HG02571 (cell line): ENCODE measurements around the gene ARL15.
"Not testable (repeated sequence)": the region's sequence is repeated elsewhere in the genome, so short reads cannot be mapped to it uniquely, and the experiment has no call there.

ENCODE experiments used
- ATAC-seq: cut with Tn5 transposase; IDR thresholded peaks from one replicate; pipeline ENCODE4 v1.9.1; 2021; ENCODE audit warnings: mild to moderate bottlenecking, moderate library complexity; ENCODE audit not compliant: unreplicated experiment

Gene ARL15

DNA sequence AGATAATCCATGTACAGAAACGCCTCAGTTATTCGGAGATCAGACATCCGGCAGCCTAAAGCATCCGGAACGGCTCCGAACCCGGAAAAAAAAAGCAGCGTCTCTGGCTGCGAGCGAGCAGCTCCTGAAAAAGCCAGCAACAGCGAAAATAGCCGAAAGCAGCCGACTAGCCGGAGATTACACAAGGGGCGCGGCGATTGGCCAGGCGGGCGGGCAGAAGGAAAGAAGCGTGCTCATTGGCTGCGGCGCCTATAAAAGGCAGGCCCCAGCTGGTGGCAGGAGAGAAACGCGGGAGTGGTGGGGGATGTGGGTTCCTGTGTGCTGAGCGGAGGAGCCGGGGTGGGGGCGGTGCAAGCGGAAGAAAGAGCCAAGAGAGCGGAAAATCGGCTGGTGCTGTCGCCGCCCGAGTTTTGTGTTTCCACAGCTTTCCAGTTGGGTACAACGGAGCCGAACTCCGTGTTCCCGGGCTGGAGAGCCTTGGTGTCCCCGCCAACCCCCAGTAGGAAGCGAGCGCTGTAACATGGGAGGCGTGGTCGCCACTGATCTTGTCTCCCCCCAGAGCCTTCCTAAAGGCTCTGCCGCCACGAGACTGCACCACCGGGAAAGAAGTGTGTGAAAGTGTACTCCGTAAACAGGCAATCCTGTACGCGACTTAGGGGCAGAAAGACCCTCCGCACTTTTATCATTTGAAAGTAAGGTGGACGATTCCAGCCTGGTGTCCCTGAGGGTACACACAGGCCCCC is at the start of gene ARL15:
TSS of gene ARL15 (minus strand) at position 141 of the 743 bp plus-strand sequence.
- ATAC-seq: peak; percentile 98

DNA sequence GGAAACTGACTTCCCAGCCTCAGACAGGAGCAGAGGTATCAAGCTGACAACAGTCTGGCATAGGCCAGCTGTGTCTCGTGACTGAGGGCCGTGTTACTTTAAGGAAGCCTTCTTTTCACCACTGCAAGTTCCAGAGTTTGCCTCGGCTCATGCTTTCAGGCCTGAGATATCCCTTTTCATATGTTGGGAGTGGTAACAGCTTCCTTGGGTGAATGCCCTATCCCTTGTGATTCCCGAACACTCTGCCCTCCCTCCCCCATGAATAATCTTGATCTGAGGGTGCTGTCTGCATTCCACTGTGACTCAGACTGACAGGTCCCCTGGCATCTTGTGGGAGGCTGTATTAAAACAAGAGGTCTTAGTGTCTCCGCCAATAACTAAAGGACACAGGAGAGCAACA is 49.7 kb upstream of the ARL15 start:
- ATAC-seq: no peak

DNA sequence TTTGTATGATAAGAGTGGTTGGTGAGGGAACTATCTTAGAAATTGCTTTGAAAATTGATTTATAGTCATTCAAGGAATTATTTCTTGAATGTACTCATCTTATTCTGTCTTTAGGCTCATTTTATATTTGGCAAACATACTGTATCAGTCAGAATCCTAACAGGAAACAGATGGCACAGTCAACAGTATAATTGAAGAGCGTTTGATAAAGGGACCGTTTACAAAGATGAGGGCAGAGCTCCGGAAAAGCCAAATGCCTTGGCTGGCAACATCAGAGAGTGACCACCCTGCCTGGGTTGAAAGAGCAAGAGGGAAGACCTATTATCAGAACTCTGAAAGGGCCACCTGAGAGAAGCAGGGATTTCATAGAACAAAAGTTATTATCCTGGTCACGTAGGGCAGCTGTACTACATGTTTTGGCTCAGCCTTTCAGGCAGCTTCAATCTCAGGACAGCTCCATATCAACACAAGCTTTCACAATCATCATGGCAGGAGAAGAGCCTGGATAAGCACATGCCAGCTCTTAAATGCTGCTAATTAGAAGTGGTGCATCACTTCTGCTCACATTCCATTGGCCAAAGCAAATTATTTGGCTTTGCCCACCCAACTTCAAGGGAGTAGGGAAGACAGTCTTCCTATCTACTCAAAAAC is 47.2 kb upstream of the ARL15 start:
- no peak for ATAC-seq

DNA sequence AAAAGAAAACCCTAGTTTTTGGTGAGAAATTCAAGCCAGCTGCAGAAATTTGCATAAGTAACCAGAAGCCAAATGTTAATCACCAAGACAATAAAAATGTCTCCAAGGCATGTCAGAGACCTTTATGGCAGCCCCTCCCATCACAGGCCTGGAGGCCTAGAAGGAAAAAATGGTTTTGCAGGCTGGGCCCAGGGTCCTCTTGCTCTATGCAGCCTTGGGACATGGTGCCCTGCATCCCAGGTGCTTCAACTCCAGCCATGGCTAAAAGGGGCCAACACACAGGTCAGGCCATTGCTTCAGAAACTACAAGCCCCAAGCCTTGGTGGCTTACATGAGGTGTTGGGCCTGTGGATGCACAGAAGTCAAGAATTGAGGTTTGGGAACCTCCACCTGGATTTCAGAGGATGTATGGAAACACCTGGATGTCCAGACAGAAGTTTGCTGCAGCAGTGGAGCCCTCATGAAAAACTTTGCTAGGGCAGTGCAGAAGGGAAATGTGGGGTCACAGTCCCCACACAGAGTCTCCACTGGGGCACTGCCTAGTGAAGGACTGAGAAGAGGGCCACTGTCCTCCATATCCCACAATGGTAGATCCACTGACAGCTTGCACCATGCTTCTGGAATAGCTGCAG is 43.7 kb upstream of the ARL15 start:
- ATAC-seq: not testable (repeated sequence)

DNA sequence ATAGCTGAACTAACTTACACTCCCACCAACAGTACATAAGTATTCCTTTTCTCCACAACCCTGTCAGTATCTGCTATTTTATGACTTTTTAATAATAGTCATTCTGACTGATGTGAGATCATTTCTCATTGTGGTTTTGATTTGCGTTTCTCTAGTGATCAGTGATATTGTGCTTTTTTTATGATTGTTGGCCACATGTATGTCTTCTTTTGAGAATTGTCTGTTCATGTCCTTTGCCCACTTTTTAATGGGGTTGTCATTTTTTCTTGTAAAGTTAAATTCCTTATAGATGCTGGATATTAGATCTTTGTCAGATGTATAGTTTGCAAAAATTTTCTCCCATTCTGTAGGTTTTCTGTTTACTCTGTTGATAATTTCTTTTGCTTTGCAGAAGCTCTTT is 42.2 kb upstream of the ARL15 start:
- ATAC-seq: not testable (repeated sequence)

DNA sequence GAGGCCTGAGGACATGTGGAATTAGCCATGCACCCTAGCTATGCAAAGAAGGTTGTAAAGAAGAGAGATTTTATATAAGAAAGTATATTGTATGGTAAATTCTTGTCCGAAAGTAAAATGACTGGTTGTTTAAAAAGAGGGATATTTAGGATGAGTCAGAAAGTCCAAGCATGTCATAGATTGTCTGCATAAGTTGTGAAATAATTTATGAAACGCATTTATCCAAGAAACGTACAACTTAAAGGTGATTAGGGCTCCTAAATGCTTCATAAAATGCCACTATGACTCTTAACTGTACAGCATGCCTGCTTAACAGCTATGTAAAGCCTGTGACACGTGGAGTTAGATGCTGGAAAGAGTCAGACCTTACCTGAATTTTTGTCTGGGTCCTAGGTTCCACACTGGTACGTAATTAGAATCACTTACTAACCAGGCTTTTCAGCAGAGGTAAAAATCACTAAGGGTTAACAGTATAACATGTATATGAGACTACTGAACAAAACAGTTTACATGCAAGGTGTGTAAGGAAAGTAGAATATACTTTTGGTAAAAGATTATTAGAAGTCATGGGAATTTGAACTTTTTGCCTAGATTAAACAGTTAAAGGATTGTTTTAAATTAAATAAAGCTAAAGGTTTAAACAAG is 37.0 kb upstream of the ARL15 start:
- ATAC-seq: no peak

DNA sequence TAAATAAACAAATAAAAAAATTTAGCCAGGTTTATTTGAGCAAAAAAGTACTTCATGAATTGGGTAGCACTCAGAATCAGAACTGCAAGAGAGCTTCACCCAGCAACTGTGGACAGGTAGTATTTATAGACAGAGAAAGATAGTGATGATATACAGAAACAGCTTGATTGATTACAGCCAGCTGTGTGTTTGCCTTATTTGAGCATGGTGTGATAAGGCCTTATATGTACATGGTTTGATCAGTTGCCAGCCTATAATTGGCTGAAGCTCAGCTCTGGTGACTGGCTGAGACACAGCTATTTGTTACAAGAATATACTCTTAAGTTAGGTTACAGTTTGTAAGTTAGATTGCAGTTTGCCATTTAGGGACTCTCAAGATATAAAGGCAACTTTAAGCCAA is 34.3 kb upstream of the ARL15 start:
- no peak for ATAC-seq

DNA sequence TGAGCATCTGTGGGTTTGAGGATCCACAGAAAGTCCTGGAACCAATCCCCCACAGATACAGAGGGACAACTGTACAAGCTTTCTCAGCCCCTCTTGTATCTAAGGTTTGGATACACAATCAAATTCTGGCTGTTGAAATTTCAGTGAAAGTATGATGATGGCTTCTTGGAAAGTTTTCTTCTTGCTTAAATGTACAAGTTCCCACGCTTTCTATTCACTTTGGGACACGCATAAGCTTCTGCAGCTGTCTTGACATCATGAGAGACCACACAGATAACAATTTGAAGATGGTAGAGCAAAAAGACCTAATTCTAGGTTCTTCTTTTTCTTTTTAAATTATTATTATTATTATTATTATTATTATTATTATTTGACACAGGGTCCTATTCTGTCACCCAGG is 31.6 kb upstream of the ARL15 start:
- ATAC-seq: no peak

DNA sequence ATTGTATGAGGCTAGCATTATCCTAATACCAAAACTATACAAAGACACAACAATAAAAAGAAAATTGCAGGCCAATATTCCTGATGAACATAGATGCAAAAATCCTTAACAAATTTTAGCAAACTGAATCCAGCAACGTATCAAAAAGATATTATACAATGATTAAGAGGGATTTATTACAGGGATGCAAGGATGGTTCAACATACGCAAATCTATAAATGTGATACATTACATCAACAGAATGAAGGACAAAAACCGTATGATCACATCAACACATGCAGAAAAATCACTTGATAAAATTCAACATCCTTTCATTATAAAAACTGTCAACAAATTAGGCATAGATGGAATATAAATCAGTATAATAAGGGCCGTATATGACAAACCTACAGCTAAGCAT is 27.1 kb upstream of the ARL15 start:
- no peak for ATAC-seq

DNA sequence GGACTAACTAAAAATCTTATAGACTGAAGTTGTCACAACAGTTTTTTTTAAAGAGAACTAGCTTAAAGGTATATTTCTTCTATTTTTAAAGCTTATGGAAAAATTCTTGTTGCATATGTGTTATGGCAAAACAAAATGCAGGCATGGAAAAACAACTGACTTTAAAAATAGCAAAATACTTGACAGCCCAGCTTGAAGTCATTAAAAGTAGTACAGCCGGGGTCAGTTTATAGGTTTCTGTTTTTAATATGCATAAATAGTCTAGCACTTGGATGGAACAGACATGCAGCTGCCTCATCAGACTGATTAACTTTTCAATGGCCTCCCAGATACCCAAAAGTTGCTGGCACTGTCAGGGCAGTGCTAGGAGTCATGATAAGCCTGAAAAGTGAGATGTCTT is 22.3 kb upstream of the ARL15 start:
- ATAC-seq: no peak

DNA sequence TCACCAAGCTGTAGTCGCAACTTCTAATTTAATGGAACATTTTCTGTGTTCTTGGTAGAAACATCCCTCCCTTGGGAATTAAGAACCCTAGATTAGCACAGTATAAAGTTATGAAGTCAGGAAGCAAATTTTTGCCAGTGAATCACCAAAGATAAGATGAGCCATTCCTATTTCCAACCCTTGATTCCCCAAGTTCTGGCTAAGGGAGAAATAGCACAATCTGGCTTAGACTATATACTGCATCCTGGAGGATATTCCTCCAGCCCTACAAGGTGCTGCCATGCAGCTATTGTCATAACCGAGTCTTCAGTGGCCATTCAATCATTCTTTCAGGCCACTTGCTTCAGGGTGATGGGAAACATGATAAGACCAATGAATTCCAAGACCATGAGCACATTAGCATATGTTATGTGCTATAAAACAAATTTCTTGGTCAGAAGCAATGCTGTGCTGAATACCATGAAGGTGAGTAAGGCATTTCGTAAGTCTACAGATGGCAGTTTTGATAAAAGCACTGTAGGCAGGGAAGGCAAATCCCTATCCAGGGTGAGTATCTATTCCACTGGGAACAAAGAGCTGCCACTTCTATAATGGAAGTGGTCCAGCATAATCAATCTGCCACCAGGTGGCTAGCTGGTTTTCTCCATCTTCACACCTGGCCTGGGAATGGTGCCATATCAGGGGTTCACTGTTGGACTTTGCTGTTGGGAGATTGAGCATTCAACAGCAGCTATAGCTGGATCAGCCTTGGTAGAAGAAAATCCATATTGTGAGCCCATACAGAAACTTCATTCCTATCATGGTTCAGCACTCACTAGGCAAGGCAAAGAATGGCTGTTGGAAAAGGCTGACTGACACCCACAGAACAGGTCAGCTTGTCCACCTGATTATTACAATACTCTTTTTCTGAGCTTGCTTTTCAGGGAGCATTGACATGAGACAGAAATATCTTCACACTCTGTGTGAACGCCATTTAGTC is 19.6 kb upstream of the ARL15 start:
- no peak for ATAC-seq

DNA sequence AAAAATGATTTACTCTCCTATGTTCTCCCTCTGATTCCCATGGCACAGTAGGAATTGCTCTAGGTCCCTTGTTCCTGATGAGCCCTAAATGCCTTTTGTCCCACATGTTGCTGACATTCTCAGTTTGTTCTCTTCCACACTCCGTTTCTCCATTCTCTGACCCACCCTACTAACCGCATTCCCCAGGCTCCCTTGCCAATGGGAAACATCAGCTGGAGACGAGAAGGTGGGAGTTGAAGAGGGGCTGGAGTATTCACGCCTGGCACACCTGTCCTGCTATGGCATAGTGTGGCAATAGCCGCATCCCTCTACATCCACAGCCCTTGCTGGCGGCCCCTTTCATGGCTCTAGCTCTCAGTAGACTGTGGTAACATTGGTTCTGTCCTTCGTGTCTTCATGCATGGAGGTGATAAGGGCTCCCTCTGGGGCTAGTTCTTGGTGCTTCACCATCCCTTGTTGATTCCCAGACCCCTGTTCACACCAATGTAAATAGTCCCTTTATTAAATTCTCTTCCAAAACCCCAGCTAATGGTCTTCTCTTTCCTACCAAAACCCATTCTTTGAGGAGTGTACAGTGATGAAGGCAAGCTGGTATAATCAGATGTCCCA is 16.4 kb upstream of the ARL15 start:
- no peak for ATAC-seq

DNA sequence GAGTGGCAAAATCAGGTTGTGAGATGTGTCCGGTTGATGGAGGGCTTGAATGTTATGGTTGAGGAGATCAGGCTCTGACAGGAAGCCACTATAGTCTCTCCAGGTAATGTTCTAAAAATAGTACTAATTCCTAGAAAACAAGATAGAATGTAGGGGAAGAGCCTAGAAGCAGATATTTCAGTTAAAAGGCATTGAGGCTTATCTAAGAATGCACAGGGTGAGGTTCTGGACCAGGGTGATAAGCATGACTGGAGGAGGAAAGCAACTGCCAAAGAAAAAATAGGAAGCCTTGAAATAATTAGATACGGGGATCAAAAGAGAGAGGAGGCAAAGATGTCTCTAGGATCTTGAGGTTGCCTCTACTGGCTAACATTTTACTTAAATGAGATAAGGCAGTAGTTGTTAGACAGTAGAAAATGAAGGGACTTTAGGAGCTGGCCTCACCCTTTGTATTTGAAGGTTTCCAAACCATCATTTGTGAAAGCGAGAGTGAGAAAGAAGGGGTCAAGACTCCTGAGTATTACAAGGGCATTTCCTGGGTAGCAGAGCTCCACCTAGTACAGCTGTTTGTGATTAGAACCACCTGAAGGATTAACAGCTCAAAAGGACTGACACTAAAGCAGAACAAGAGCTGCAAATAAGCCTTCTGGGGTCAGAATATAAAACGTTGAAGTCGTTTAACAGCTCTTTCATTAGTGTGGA is 15.4 kb upstream of the ARL15 start:
- no peak for ATAC-seq

DNA sequence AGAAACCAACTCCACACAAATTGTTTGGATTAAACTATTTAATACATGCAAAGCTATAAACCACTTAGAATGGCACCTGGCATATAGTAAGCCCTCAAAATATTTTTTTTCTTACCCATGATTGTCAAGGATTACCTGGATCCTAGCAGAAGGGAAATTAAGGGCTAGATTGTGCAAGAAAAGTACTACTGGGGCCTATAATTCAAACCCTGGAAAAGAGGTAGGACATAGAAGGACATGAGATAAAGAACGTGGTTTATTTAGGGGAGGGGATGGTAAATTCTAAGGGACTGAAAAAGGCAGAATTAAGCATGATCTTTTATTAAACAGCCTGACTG is 14.9 kb upstream of the ARL15 start:
- no peak for ATAC-seq

DNA sequence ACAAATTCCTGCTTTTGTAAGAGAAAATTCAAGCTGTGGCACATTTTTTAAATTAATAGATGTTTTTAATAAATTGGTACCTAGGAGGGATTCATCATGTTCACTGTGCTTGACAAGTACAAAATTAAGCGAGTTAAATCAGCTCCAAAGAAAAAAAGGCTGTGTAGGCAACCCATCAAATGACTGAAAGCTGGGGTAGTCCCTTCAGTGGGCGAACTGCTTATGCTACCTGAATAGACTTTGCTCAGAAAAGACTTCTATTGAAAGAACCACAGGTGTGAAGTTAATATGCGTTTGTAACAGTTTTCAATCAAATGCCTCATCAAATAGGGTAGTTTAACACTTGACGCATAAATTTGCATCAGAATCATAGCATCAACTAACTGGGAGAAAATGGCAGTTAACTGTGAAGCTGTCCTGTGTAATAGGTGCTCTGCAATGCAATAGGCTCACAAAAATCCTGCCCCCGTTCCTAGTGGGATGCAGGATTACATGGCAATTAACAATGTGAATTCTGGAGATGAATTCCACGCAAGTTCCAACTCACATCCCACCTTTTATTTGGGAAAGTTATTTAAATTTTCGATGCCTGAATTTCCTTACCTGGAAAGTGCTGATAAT is 14.4 kb upstream of the ARL15 start:
- no peak for ATAC-seq

DNA sequence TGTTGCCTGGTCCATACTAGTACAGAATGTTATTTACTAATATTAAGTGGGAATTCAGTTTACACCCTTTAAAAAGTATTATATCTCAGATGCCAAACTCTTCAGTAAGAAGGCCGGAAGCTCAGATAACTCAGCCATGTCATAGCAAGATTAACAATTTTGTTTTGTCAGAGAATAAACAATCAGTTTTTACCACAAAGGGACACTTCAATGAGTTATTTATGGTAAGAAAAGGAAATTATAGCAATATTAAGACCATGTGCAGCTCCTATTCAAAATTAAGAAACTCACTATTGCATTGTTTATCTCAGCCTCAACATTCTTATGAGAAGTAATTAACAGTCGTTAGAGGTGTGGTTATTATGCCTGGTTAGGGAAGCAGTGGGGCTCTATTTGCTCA is 13.1 kb upstream of the ARL15 start:
- ATAC-seq: no peak

DNA sequence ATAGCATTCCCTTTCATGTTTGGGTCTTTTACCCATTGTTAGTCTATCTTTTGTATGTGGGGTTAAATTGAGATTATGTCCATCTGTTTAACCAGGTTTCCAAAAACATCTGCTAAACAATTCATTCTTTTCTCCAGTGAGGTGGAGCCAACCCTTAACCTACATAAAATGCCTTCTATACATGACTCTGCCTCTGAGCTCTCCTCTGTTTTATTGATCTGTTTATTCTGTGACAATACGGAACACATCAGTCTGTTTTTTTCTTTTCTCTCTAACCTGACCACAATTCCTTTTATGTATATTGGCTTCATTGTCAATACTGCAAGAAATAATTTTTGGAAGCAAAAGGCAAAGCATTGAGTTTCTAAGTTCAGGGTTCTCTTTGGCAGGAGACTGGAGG is 9.9 kb upstream of the ARL15 start:
- ATAC-seq: no peak

DNA sequence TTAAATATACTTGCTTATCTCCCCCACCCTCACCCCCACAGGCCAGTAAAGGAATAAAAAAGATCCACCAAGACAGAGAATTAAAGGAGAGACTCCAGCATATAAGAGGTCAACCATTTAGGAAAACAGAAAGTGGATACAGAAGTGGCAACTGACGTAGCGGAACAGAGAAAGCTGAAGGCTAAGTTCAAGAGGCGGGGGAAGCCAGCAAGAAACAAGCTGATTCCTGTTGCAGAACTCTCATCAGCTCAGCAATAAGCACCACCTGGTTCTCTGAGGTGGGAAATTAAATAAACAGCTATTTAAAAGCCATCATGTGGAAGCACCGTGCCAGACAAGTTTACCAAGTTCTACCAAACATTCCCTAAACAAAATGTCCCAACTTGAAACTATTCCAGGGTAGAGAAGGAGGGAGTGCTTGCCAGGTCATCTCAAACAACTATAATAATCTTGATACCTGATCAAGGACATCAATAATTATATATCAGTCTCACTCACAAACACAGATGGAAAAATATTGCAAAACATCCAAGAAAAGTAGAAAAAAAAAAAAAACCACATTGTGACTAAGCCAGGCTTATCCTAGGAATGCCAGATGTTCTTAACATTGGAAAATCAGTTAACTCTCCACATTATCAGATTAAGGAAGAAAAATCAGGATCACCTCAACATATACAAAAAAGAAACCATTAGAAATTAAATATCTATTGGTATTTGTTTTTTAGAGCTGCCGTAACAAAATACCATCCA is 7.3 kb upstream of the ARL15 start:
- no peak for ATAC-seq
